Activated gamma-delta T cell treated with Interleukin-2 at 50 U/mL for 16 hours (primary cell): ENCODE data around the gene RORB.

Source experiments
- DNase-seq: peaks from one replicate; pipeline ENCODE4 v3.0.0-alpha.2; 2020

The RORB gene

GRCh38 chr9:74609671-74610405 lies 112.7 kb downstream of the RORB start:
- no peak for DNase-seq

- no peak for DNase-seq
Measured at GRCh38 chr9:74610523-74611061, 113.5 kb downstream of the RORB start.

- DNase-seq = no peak
Measured at GRCh38 chr9:74630228-74630627, 133.1 kb downstream of the RORB start.

GRCh38 chr9:74639112-74639511 lies 142.0 kb downstream of the RORB start:
- DNase-seq = no peak

- DNase-seq = no peak
Measured at GRCh38 chr9:74642376-74642775, 145.2 kb downstream of the RORB start.

- DNase-seq = no peak
Measured at GRCh38 chr9:74643303-74643923, 146.3 kb downstream of the RORB start.

- DNase-seq = no peak
Measured at GRCh38 chr9:74644023-74644422, 146.9 kb downstream of the RORB start.

- DNase-seq = no peak
Measured at GRCh38 chr9:74645007-74645639, 148.0 kb downstream of the RORB start.

- no peak for DNase-seq
Measured at GRCh38 chr9:74653410-74654080, 156.4 kb downstream of the RORB start.

- no peak for DNase-seq
Measured at GRCh38 chr9:74662674-74663073, 165.5 kb downstream of the RORB start.

GRCh38 chr9:74663439-74663838 lies 166.3 kb downstream of the RORB start:
- DNase-seq = no peak

GRCh38 chr9:74666625-74667316 lies 169.6 kb downstream of the RORB start:
- no peak for DNase-seq

GRCh38 chr9:74672237-74672636 lies 175.1 kb downstream of the RORB start:
- no peak for DNase-seq

GRCh38 chr9:74674077-74674476 lies 176.9 kb downstream of the RORB start:
- no peak for DNase-seq

- no peak for DNase-seq
Measured at GRCh38 chr9:74681906-74682305, 184.8 kb downstream of the RORB start.

- DNase-seq = no peak
Measured at GRCh38 chr9:74683322-74683721, 186.2 kb downstream of the RORB start.

GRCh38 chr9:74691058-74691457 lies 193.9 kb downstream of the RORB start:
- no peak for DNase-seq

GRCh38 chr9:74696520-74696919 lies 199.4 kb downstream of the RORB start:
- DNase-seq = no peak

- DNase-seq = no peak
Measured at GRCh38 chr9:74697535-74697934, 200.4 kb downstream of the RORB start.

- DNase-seq = no peak
Measured at GRCh38 chr9:74711341-74711740, 214.2 kb downstream of the RORB start.

GRCh38 chr9:74718709-74719108 lies 221.6 kb downstream of the RORB start:
- DNase-seq = no peak

- DNase-seq = no peak
Measured at GRCh38 chr9:74719306-74719705, 222.2 kb downstream of the RORB start.
